ENCODE measurements around the gene SCO2.

DNA sequence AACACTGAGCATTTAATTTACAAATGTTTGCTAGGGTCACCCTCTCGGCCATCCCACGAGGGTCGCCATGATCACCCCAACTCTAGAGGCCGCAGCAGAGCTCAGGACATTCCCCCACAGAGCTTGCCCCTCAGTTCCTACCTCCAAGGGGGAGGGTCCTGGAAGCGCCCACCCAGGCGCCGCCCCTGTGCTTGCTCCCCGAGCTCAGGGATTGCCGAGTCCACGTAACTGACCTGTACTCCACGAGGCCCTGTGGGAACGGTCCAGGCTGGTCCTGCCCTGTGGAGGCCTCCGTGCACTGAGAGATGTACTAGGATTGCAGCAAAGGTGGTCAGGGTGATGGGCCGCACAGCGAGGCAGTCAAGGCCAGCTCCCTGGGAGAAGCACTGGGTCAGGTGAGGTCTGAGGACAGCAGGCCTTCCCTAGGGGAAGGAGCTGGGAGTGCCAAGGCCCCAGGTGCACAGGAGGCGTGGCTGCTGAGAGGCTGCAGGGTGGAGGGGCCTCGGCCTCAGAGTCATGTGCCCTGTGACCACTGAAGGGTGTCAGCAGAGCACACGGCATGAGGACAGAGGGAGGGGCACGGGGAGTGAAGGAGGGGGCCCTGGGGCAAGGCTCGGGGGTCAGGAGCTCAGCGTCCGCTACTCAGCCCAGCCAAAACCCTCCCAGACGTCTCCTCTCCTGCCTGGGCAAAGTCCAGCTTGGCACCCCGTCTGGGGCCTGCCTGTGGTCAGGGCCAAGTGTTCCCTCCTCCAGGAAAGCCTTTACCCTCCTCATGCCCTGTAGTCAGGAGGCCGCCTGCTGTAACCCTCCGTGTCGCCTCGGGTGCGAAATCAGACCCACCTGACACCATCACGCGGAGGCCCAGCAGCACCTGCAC, 41.2 kb downstream of the SCO2 start:
- no peak for TF ChIP-seq ZNF764 (CRISPR knock-in tag; IDR thresholded peaks at IDR 0.05; ENCODE audit: low read depth)
- TF ChIP-seq CTBP1 (IDR thresholded peaks at IDR 0.05; ENCODE audit: borderline replicate concordance) = no peak
